Embryonic facial prominence (tissue), 1 donor: ENCODE measurements around the gene STK11.
A peak's percentile ranks its signal among the peaks of the same experiment; 100 is the strongest.
"Not testable (repeated sequence)": the region's sequence is repeated elsewhere in the genome, so short reads cannot be mapped to it uniquely, and the experiment has no call there.

Experiments used
- DNase-seq: peaks from one replicate; pipeline ENCODE4 v3.0.0-alpha.2; 2016; ENCODE audit errors: extremely low spot score

The STK11 gene

GRCh38 chr19:1238369-1239303 lies 33.1 kb downstream of the STK11 start:
- DNase-seq = no peak

GRCh38 chr19:1239420-1239795 lies 33.8 kb downstream of the STK11 start:
- no peak for DNase-seq

- DNase-seq = peak; percentile 81
These were observed 34.5 kb downstream of the STK11 start for GRCh38 chr19:1239796-1240737.

- DNase-seq = no peak
These were observed 35.3 kb downstream of the STK11 start for GRCh38 chr19:1240925-1241324.

- peak; percentile 79 for DNase-seq
These were observed 36.0 kb downstream of the STK11 start, which contains the start of gene ATP5F1D for GRCh38 chr19:1241417-1242095. ATP5F1D (plus strand) TSS chr19:1241751; CDS start chr19:1241851, 100 bp downstream.

- no peak for DNase-seq
These were observed 38.5 kb downstream of the STK11 start for GRCh38 chr19:1243768-1244692.

- DNase-seq = no peak
These were observed 39.3 kb downstream of the STK11 start for GRCh38 chr19:1244693-1245451.

- DNase-seq = no peak
These were observed 40.1 kb downstream of the STK11 start for GRCh38 chr19:1245494-1246264.

GRCh38 chr19:1246265-1247087 lies 40.9 kb downstream of the STK11 start:
- not testable (repeated sequence) for DNase-seq

GRCh38 chr19:1247748-1248138 lies 42.2 kb downstream of the STK11 start:
- DNase-seq = no peak

- no peak for DNase-seq
These were observed 42.7 kb downstream of the STK11 start, which contains the start of gene MIDN for GRCh38 chr19:1248139-1248785. MIDN (plus strand) TSS chr19:1248583; CDS start chr19:1250297, 1,714 bp downstream.

- DNase-seq = no peak
These were observed 43.3 kb downstream of the STK11 start for GRCh38 chr19:1248786-1249297.

- DNase-seq = peak; percentile 94
These were observed 43.9 kb downstream of the STK11 start for GRCh38 chr19:1249298-1249989.

- DNase-seq = no peak
These were observed 44.4 kb downstream of the STK11 start for GRCh38 chr19:1249990-1250436.

GRCh38 chr19:1250437-1251260 lies 45.1 kb downstream of the STK11 start:
- no peak for DNase-seq
